Activated T-cell treated with anti-CD3 and anti-CD28 coated beads for 1 hour (primary cell): ENCODE results near the gene H1-8.
"Not testable (repeated sequence)": the region's sequence is repeated elsewhere in the genome, so short reads cannot be mapped to it uniquely, and the experiment has no call there.

Experiments used
- DNase-seq: peaks from one replicate; pipeline ENCODE4 v3.0.0-alpha.2; 2020; ENCODE audit warnings: low read depth

H1-8 gene

GRCh38 chr3:129533406-129533805 is 9.6 kb upstream of the H1-8 start:
- DNase-seq: no peak

- DNase-seq: no peak
Measured at GRCh38 chr3:129534428-129535027, 8.4 kb upstream of the H1-8 start.

- DNase-seq: no peak
Measured at GRCh38 chr3:129535075-129535474, 7.9 kb upstream of the H1-8 start.

GRCh38 chr3:129536374-129536667 is 6.7 kb upstream of the H1-8 start:
- no peak for DNase-seq

GRCh38 chr3:129536804-129537203 is 6.2 kb upstream of the H1-8 start:
- DNase-seq: no peak

- DNase-seq: no peak
Measured at GRCh38 chr3:129539206-129539605, 3.8 kb upstream of the H1-8 start.

- DNase-seq: no peak
Measured at GRCh38 chr3:129540776-129541516, 2.0 kb upstream of the H1-8 start.

GRCh38 chr3:129542747-129543146 is 228 bp upstream of the H1-8 start:
- DNase-seq: no peak

- DNase-seq: no peak
Measured at GRCh38 chr3:129543999-129544398, 1.0 kb downstream of the H1-8 start.

GRCh38 chr3:129545951-129546350 is 3.0 kb downstream of the H1-8 start:
- not testable (repeated sequence) for DNase-seq

- DNase-seq: no peak
Measured at GRCh38 chr3:129547241-129547640, 4.3 kb downstream of the H1-8 start.

GRCh38 chr3:129548104-129548965 is 5.4 kb downstream of the H1-8 start:
- DNase-seq: no peak

GRCh38 chr3:129549006-129549800 is 6.2 kb downstream of the H1-8 start:
- no peak for DNase-seq

GRCh38 chr3:129549805-129550204 is 6.8 kb downstream of the H1-8 start:
- no peak for DNase-seq

- no peak for DNase-seq
Measured at GRCh38 chr3:129552287-129553050, 9.5 kb downstream of the H1-8 start.

- no peak for DNase-seq
Measured at GRCh38 chr3:129553171-129553570, 10.2 kb downstream of the H1-8 start.

GRCh38 chr3:129553719-129554118 is 10.7 kb downstream of the H1-8 start:
- no peak for DNase-seq

GRCh38 chr3:129554356-129555152 is 11.6 kb downstream of the H1-8 start:
- no peak for DNase-seq

GRCh38 chr3:129555153-129555550 is 12.2 kb downstream of the H1-8 start:
- no peak for DNase-seq

GRCh38 chr3:129555616-129556357 is 12.8 kb downstream of the H1-8 start:
- no peak for DNase-seq
